Measurements from ENCODE around the gene C8G. TPM values are rescaled to one million over a fixed set of nuclear protein-coding genes. Genes with fewer than 3 reads are reported as not detected.
A peak's percentile ranks its signal among the peaks of the same experiment; 100 is the strongest.

Gene C8G
- total RNA-seq, 1 experiment from 2014 or later = 2.1 TPM

DNA sequence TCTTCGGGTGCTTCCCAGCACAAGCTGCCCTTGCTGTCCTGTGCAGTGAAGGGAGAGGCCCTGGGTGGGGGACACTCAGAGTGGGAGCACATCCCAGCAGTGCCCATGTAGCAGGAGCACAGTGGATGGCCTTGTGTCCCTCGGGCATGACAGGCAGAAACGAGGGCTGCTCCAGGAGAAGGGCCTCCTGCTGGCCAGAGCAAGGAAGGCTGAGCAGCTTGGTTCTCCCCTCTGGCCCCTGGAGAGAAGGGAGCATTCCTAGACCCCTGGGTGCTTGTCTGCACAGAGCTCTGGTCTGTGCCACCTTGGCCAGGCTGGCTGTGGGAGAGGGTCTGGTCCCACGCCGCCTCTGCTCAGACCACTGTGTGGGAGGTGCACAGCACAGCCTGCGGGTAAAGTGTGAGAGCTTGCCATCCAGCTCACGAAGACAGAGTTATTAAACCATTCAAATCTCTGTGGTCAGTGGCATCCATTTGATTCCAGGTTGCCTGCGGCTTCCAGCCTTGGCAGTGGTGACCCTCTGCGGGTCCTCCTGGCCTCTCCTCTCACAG, 18.8 kb upstream of the C8G start:
- H3K27me3 ChIP-seq (ENCODE audit: insufficient read depth, low read length) = no peaks in the 10 kb centered on the region
- no peak overlapping the region for H3K27ac ChIP-seq (ENCODE audit: low read depth, low read length)
- H3K36me3 ChIP-seq (ENCODE audit: control insufficient read depth in 1 of 2, insufficient read depth in 2 of 2, low read length in 2 of 2) = peaks cover 3 to 26% of the 10 kb centered on the region in 2 experiments; a peak in 2 of 4 replicates
- ChIA-PET CTCF (no interaction called here), POLR2A (interaction anchor here (0.6 kb wide), 1 partner anchor 12 kb away, joined by 3 read pairs; no protein-coding TSS in a partner anchor), RAD21 (ENCODE audit: low non-redundant PET in 1 of 2, low total read pairs in 2 of 2, uncharacterized antibody in 2 of 2, unreplicated experiment in 2 of 2) (no interaction called here)
- intact Hi-C loops (cut with micrococcal nuclease) = no loop called here
- no peak for TF ChIP-seq SIN3A (IDR thresholded peaks at IDR 0.05; ENCODE audit: low read depth)
- no peak for TF ChIP-seq JUND (IDR thresholded peaks at IDR 0.05)
- no peak for TF ChIP-seq FOSL1 (IDR thresholded peaks at IDR 0.05; ENCODE audit: low read depth)
- peak in 1 of 3 experiments; percentile 14; a peak in 1 of 6 replicates for TF ChIP-seq CTCF (IDR thresholded peaks at IDR 0.05 in 2 of 3, conservative IDR thresholded peaks at IDR 0.05 in 1 of 3; ENCODE audit: borderline replicate concordance in 1 of 3, insufficient read depth in 1 of 3, low read depth in 2 of 3, low read length in 2 of 3)
- no peak for TF ChIP-seq EGR1 (IDR thresholded peaks at IDR 0.05; ENCODE audit: low read depth)
- no peak for TF ChIP-seq SRF (IDR thresholded peaks at IDR 0.05; ENCODE audit: low read depth)
- H3K9ac ChIP-seq (ENCODE audit: low read length) = no peak overlapping the region
- H3K79me2 ChIP-seq (ENCODE audit: insufficient read depth, low read length) = no peaks in the 10 kb centered on the region
- H2AFZ ChIP-seq (ENCODE audit: low read depth, low read length, poor library complexity, severe bottlenecking) = no peak overlapping the region
- no TSS peak for BruUV-seq (replicated peaks)
- DNase-seq (ENCODE audit: low read depth, low spot score) (no peak), ATAC-seq (peak; percentile 62)
- H4K20me1 ChIP-seq (ENCODE audit: insufficient read depth) = no peaks in the 10 kb centered on the region
- H3K9me2 ChIP-seq (ENCODE audit: insufficient read depth) = no peaks in the 10 kb centered on the region
- no peak overlapping the region for H3K4me2 ChIP-seq (ENCODE audit: low read length)
- no peaks in the 10 kb centered on the region for H3K9me3 ChIP-seq (ENCODE audit: control insufficient read depth in 1 of 2, insufficient read depth in 1 of 2, low read depth in 1 of 2, low read length in 2 of 2)
- H3K4me3 ChIP-seq (replicated peaks in 1 of 2; ENCODE audit: low read depth in 1 of 2, low read length in 2 of 2) = no peak overlapping the region
- H3K4me1 ChIP-seq (ENCODE audit: control insufficient read depth in 1 of 2, insufficient read depth in 2 of 2, low read length in 2 of 2) = no peaks in the 10 kb centered on the region

GRCh38 chr9:136926749-136927148, 18.3 kb upstream of the C8G start:
- no peak for ATAC-seq
- intact Hi-C loops (cut with micrococcal nuclease) = no loop called here
- TF ChIP-seq FOSL1 (IDR thresholded peaks at IDR 0.05; ENCODE audit: low read depth) (no peak), CBX3 (IDR thresholded peaks at IDR 0.05; ENCODE audit: low read depth) (no peak), POLR2AphosphoS5 (IDR thresholded peaks at IDR 0.05; ENCODE audit: low read depth, low read length) (no peak), CTCF (IDR thresholded peaks at IDR 0.05 in 2 of 3, conservative IDR thresholded peaks at IDR 0.05 in 1 of 3; ENCODE audit: borderline replicate concordance in 1 of 3, insufficient read depth in 1 of 3, low read depth in 2 of 3, low read length in 2 of 3) (no peak), CEBPB (IDR thresholded peaks at IDR 0.05; ENCODE audit: low read depth) (no peak), EZH2 (IDR thresholded peaks at IDR 0.05) (no peak), JUND (IDR thresholded peaks at IDR 0.05) (no peak), ZNF274 (IDR thresholded peaks at IDR 0.05; ENCODE audit: low read depth, low read length) (no peak), POLR2A (IDR thresholded peaks at IDR 0.05; ENCODE audit: borderline replicate concordance, extremely low read depth, insufficient read depth, insufficient read length) (no peak), ZFX (IDR thresholded peaks at IDR 0.05) (no peak), ELF1 (IDR thresholded peaks at IDR 0.05; ENCODE audit: borderline replicate concordance, low read depth) (no peak)
- TF ChIP-seq, protein P1, sequence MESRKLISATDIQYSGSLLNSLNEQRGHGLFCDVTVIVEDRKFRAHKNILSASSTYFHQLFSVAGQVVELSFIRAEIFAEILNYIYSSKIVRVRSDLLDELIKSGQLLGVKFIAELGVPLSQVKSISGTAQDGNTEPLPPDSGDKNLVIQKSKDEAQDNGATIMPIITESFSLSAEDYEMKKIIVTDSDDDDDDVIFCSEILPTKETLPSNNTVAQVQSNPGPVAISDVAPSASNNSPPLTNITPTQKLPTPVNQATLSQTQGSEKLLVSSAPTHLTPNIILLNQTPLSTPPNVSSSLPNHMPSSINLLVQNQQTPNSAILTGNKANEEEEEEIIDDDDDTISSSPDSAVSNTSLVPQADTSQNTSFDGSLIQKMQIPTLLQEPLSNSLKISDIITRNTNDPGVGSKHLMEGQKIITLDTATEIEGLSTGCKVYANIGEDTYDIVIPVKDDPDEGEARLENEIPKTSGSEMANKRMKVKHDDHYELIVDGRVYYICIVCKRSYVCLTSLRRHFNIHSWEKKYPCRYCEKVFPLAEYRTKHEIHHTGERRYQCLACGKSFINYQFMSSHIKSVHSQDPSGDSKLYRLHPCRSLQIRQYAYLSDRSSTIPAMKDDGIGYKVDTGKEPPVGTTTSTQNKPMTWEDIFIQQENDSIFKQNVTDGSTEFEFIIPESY (IDR thresholded peaks at IDR 0.05; ENCODE audit: extremely low read depth, insufficient replicate concordance, low read length) = no peak
- Histone ChIP-seq H3K36me3 (ENCODE audit: control insufficient read depth in 1 of 2, insufficient read depth in 2 of 2, low read length in 2 of 2) (peaks cover 3 to 26% of the 10 kb centered on the region in 2 experiments; a peak in 2 of 4 replicates), H3K27ac (ENCODE audit: low read depth, low read length) (no peak overlapping the region), H3K4me3 (replicated peaks in 1 of 2; ENCODE audit: low read depth in 1 of 2, low read length in 2 of 2) (no peak overlapping the region), H3K27me3 (ENCODE audit: insufficient read depth, low read length) (no peaks in the 10 kb centered on the region), H3K4me1 (ENCODE audit: control insufficient read depth in 1 of 2, insufficient read depth in 2 of 2, low read length in 2 of 2) (no peaks in the 10 kb centered on the region), H3K79me2 (ENCODE audit: insufficient read depth, low read length) (no peaks in the 10 kb centered on the region), H3K9ac (ENCODE audit: low read length) (no peak overlapping the region), H2AFZ (ENCODE audit: low read depth, low read length, poor library complexity, severe bottlenecking) (no peak overlapping the region), H3K9me3 (ENCODE audit: control insufficient read depth in 1 of 2, insufficient read depth in 1 of 2, low read depth in 1 of 2, low read length in 2 of 2) (no peaks in the 10 kb centered on the region), H3K4me2 (ENCODE audit: low read length) (no peak overlapping the region), H3K9me2 (ENCODE audit: insufficient read depth) (no peaks in the 10 kb centered on the region), H4K20me1 (ENCODE audit: insufficient read depth) (no peaks in the 10 kb centered on the region)
- no TSS peak for BruUV-seq (replicated peaks)
- ChIA-PET RAD21 (ENCODE audit: low non-redundant PET in 1 of 2, low total read pairs in 2 of 2, uncharacterized antibody in 2 of 2, unreplicated experiment in 2 of 2) (no interaction called here), POLR2A (interaction anchor here (0.6 kb wide), 1 partner anchor 11 kb away, joined by 3 read pairs; no protein-coding TSS in a partner anchor), CTCF (no interaction called here)
- no peak for DNase-seq (ENCODE audit: low read depth, low spot score)
